Subcutaneous abdominal adipose tissue (tissue), 5 donors: Measurements from ENCODE around the gene ATOSB.

Experiments
- H3K27ac ChIP-seq: one replicate; pipeline ENCODE4 v1.7.0; 2013; ENCODE audit warnings: low read depth, mild to moderate bottlenecking, inconsistent platforms, low read length, moderate library complexity
- H3K27me3 ChIP-seq, 5 donors: one replicate each; pipeline ENCODE4 v1.7.0; 2013; ENCODE audit warnings: low read length in 5 of 5, inconsistent platforms in 1 of 5; ENCODE audit not compliant: control insufficient read depth in 5 of 5, insufficient read depth in 4 of 5
- H3K36me3 ChIP-seq, 5 donors: one replicate each; pipeline ENCODE4 v1.7.0; 2013; ENCODE audit warnings: low read length in 5 of 5; ENCODE audit not compliant: control insufficient read depth in 5 of 5, insufficient read depth in 5 of 5
- H3K4me1 ChIP-seq, 5 donors: one replicate each; pipeline ENCODE4 v1.7.0; 2013; ENCODE audit warnings: low read length in 5 of 5, mild to moderate bottlenecking in 3 of 5, moderate library complexity in 1 of 5; ENCODE audit not compliant: control insufficient read depth in 5 of 5, insufficient read depth in 5 of 5
- H3K4me3 ChIP-seq, 5 donors: one replicate each; pipeline ENCODE4 v1.7.0; 2013; ENCODE audit warnings: low read length in 5 of 5, low read depth in 1 of 5
- H3K9ac ChIP-seq, 5 donors: one replicate each; pipeline ENCODE4 v1.7.0; 2013; ENCODE audit warnings: low read length in 5 of 5, mild to moderate bottlenecking in 4 of 5, moderate library complexity in 3 of 5
- H3K9me3 ChIP-seq, 5 donors: one replicate each; pipeline ENCODE4 v1.7.0; 2013; ENCODE audit warnings: low read length in 5 of 5; ENCODE audit not compliant: control insufficient read depth in 5 of 5
- donor health status: healthy.
- donor health status: healthy.
- donor health status: healthy.
- donor health status: healthy.
- donor health status: healthy.

Gene ATOSB

GRCh38 chr9:35089434-35089833 is 26.2 kb downstream of the ATOSB start:
- no peaks in the 10 kb centered on the region for H3K4me1 ChIP-seq
- no peaks in the 10 kb centered on the region for H3K9me3 ChIP-seq
- no peaks in the 10 kb centered on the region for H3K27me3 ChIP-seq
- H3K27ac ChIP-seq = no peak overlapping the region
- H3K9ac ChIP-seq = no peak overlapping the region
- H3K36me3 ChIP-seq = peaks cover 10 to 77% (median 64%) of the 10 kb centered on the region in 5 donors
- no peak overlapping the region for H3K4me3 ChIP-seq

GRCh38 chr9:35085078-35085477 is 30.6 kb downstream of the ATOSB start:
- no peak overlapping the region for H3K4me3 ChIP-seq
- H3K9ac ChIP-seq = no peak overlapping the region
- H3K27ac ChIP-seq = no peak overlapping the region
- no peaks in the 10 kb centered on the region for H3K27me3 ChIP-seq
- peaks cover 10 to 36% (median 27%) of the 10 kb centered on the region in 5 donors for H3K36me3 ChIP-seq
- peaks cover 0 to 5% (median 4%) of the 10 kb centered on the region in 5 donors for H3K4me1 ChIP-seq
- H3K9me3 ChIP-seq = no peaks in the 10 kb centered on the region

DNA sequence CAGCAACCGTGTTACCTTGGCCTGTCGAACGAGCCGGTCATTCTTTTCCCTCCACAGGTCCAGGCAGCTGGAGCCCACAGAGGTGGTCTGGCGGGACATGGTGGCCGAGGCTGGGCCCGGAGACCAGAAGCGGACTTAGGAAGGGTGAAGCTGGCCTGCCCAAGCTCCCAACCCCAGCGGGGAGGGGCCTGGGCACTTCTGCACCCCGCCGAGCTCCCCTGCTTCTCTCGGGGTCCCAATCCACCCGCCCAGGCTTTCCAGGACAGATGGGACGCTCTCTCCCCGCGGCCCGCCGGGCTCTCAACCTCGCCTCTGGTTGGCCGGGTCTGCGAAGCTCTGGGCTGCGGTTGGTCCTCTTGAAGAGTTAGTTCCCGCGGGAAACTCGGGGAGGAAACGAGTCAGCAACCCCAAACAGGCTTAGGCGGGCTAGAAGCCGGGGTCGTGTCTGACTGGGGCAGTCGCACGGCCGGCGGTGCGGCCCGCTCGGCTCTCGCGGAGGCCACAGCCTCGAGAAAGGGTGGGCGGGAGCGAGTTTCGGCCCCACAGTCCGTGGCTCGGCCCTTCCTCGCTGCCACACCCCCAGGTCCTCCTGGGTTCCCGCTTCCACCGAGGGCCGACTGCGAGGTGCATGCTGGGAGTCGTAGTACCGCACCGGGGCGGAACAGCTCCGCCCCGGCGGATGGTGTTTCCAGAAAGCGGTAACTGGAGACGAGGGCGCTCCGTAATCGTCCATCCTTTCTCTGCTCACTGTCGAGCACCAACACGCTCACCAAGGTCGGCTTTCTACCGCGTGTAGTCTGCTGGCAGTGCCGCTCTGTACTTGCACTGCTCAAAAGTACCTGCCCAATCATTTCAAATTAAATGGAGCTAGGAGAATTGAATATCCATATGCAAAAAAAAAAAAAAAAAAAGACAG is 36.0 kb downstream of the ATOSB start, which contains the start of gene FANCG:
Gene FANCG, minus strand, starts transcription at position 517 of the 916 bp plus-strand sequence. Its CDS starts 418 bp downstream, at position 99.
- peaks cover 0 to 26% (median 3%) of the 10 kb centered on the region in 5 donors for H3K36me3 ChIP-seq
- H3K27ac ChIP-seq = peak within 1 kb of the TSS; percentile 77
- H3K4me3 ChIP-seq = peak within 1 kb of the TSS; percentile 81 to 87 (median 84)
- H3K27me3 ChIP-seq = no peaks in the 10 kb centered on the region
- peak within 1 kb of the TSS; percentile 56 to 94 (median 89) for H3K9ac ChIP-seq
- no peaks in the 10 kb centered on the region for H3K9me3 ChIP-seq
- peaks cover 3 to 24% (median 22%) of the 10 kb centered on the region in 5 donors for H3K4me1 ChIP-seq

DNA sequence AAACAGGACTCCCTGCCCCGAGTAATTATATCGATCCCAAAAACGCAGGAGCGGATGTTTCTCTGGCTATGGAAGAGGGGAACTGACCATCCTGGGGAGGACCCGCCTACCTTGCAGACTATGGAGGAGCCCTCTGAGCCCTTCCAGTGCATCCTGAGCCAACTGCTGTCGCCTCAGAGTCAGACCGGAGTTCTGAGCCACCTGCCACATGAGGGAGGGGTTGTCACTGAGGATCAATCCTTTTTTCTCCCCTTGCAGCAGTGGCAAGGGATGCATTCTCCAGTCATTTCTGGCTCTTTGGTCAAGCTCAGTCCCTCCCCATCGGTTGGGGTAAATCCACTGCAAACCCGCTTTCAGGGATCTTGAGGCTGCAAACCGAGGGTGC is 36.6 kb downstream of the ATOSB start:
- peak overlapping the region; percentile 77 for H3K27ac ChIP-seq
- H3K9me3 ChIP-seq = no peaks in the 10 kb centered on the region
- peaks cover 0 to 29% (median 3%) of the 10 kb centered on the region in 5 donors for H3K36me3 ChIP-seq
- H3K27me3 ChIP-seq = no peaks in the 10 kb centered on the region
- H3K9ac ChIP-seq = peak overlapping the region; percentile 56 to 94 (median 89)
- H3K4me3 ChIP-seq = peak overlapping the region; percentile 73 to 87 (median 84)
- H3K4me1 ChIP-seq = peaks cover 3 to 24% (median 22%) of the 10 kb centered on the region in 5 donors

DNA sequence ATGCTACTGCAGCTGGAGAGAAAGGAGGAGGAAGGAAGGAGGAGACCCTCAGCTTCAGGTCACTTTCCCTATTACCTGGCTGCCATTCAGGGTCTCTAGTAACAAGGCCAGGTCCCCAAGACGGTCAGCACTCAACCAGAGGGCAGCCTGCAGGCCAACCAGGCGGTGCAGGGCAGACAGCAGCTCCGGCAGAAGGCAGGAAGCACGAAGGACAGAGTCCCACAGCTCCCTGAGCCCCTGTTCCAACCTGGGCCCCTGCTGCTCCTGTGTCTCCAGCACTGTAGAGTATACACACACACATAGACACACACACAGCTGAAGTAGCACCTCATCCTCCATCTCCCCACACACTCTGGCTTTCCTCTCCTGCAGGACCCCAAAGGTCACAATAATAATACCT is 37.6 kb downstream of the ATOSB start:
- Histone ChIP-seq H3K27ac (no peak overlapping the region), H3K4me1 (peaks cover 3 to 27% (median 24%) of the 10 kb centered on the region in 5 donors), H3K4me3 (no peak overlapping the region), H3K36me3 (peaks cover 0 to 29% (median 3%) of the 10 kb centered on the region in 5 donors), H3K9me3 (no peaks in the 10 kb centered on the region), H3K9ac (no peak overlapping the region), H3K27me3 (no peaks in the 10 kb centered on the region)

DNA sequence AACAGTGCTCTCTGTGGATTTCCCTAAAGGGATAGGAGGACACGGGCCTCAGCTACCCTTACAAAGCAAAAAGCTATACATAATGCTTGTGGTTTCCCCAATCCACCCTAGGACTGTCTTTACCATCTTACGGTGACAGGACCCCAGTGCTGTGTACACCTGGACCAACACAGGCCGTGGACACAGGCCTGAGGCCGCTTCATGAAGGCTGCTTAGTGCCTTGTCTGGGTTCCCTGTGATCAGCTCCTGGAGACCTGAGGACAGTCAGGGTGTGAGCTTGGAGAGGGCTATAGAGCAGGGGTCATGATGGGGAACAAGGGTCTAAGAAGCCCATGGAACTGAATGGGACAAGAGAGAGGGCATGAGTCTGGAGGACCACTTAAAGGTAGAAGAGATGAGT is 38.8 kb downstream of the ATOSB start:
- H3K9ac ChIP-seq = no peak overlapping the region
- peaks cover 0 to 29% (median 3%) of the 10 kb centered on the region in 5 donors for H3K36me3 ChIP-seq
- no peaks in the 10 kb centered on the region for H3K27me3 ChIP-seq
- no peak overlapping the region for H3K4me3 ChIP-seq
- peaks cover 3 to 31% (median 28%) of the 10 kb centered on the region in 5 donors for H3K4me1 ChIP-seq
- H3K27ac ChIP-seq = no peak overlapping the region
- no peaks in the 10 kb centered on the region for H3K9me3 ChIP-seq

- no peaks in the 10 kb centered on the region for H3K27me3 ChIP-seq
- H3K4me1 ChIP-seq = peaks cover 6 to 41% (median 38%) of the 10 kb centered on the region in 5 donors
- peaks cover 0 to 29% (median 3%) of the 10 kb centered on the region in 5 donors for H3K36me3 ChIP-seq
- H3K4me3 ChIP-seq = no peak overlapping the region
- H3K27ac ChIP-seq = no peak overlapping the region
- no peak overlapping the region for H3K9ac ChIP-seq
- H3K9me3 ChIP-seq = no peaks in the 10 kb centered on the region
These were observed 40.3 kb downstream of the ATOSB start for GRCh38 chr9:35075358-35075757.

- peaks cover 10 to 42% (median 38%) of the 10 kb centered on the region in 5 donors for H3K4me1 ChIP-seq
- no peaks in the 10 kb centered on the region for H3K9me3 ChIP-seq
- H3K36me3 ChIP-seq = peaks cover 0 to 29% (median 3%) of the 10 kb centered on the region in 5 donors
- H3K4me3 ChIP-seq = no peak overlapping the region
- no peak overlapping the region for H3K27ac ChIP-seq
- H3K9ac ChIP-seq = no peak overlapping the region
- no peaks in the 10 kb centered on the region for H3K27me3 ChIP-seq
These were observed 40.9 kb downstream of the ATOSB start for GRCh38 chr9:35074791-35075190.

GRCh38 chr9:35074141-35074540 is 41.5 kb downstream of the ATOSB start:
- Histone ChIP-seq H3K4me1 (peaks cover 8 to 42% (median 38%) of the 10 kb centered on the region in 5 donors), H3K27me3 (no peaks in the 10 kb centered on the region), H3K9ac (no peak overlapping the region), H3K27ac (no peak overlapping the region), H3K4me3 (no peak overlapping the region), H3K9me3 (no peaks in the 10 kb centered on the region), H3K36me3 (peaks cover 0 to 29% (median 3%) of the 10 kb centered on the region in 5 donors)

- H3K9ac ChIP-seq = no peak overlapping the region
- H3K4me1 ChIP-seq = peaks cover 9 to 42% (median 39%) of the 10 kb centered on the region in 5 donors
- H3K27ac ChIP-seq = peak overlapping the region; percentile 15
- no peaks in the 10 kb centered on the region for H3K27me3 ChIP-seq
- H3K9me3 ChIP-seq = no peaks in the 10 kb centered on the region
- peak overlapping the region; percentile 20 to 85 (median 59) for H3K4me3 ChIP-seq
- peaks cover 0 to 29% (median 4%) of the 10 kb centered on the region in 5 donors for H3K36me3 ChIP-seq
These were observed 42.4 kb downstream of the ATOSB start for GRCh38 chr9:35073279-35073612.
